Panc1 (cell line): ENCODE results near the gene NPRL2. TPM values are rescaled to one million over a fixed set of nuclear protein-coding genes. Genes with fewer than 3 reads are reported as not detected.

ENCODE experiments used
- ATAC-seq: fragments of 200-7000 bp; cut with Tn5 transposase; 2 replicates; pipeline ENCODE4 v1.9.1; 2020; ENCODE audit warnings: mild to moderate bottlenecking, moderate library complexity
- BruUV-seq: library from RNA; stranded (reverse); fragments of 400-500 nt; replicated peaks from 2 replicates; lab custom pipeline; 2021; lab: Mats Ljungman, UMichigan
- CTCF ChIA-PET: fragments of 300-600 bp; sonication (Branson Sonifier 250); formaldehyde crosslinking; loops from one replicate; lab custom pipeline; 2022; ENCODE audit warnings: antibody characterized with exemption; lab: Charles Lee
- POLR2A ChIA-PET: fragments of 300-600 bp; sonication (Branson Sonifier 250); formaldehyde crosslinking; loops from one replicate; lab custom pipeline; 2022; ENCODE audit warnings: antibody characterized with exemption; lab: Charles Lee
- DNase-seq: peaks from one replicate; pipeline ENCODE4 v3.0.0-alpha.2; 2010; ENCODE audit warnings: low read depth, low spot score
- H3K27ac ChIP-seq: 2 replicates; pipeline ENCODE4 v1.5.1; 2011; ENCODE audit warnings: mild to moderate bottlenecking, low read length, inconsistent platforms
- H3K27me3 ChIP-seq: fragments of 200-500 bp; sonication (Bioruptor generic); 2 replicates; pipeline ENCODE4 v1.6.0; 2014; ENCODE audit warnings: low read length, inconsistent platforms; ENCODE audit not compliant: control insufficient read depth, insufficient read depth
- H3K36me3 ChIP-seq: fragments of 200-500 bp; sonication (Bioruptor generic); 2 replicates; pipeline ENCODE4 v1.5.1; 2014; ENCODE audit warnings: inconsistent platforms, mild to moderate bottlenecking, low read length, moderate library complexity; ENCODE audit not compliant: control insufficient read depth, insufficient read depth
- H3K4me1 ChIP-seq: 2 replicates; pipeline ENCODE4 v1.5.1; 2011; ENCODE audit warnings: inconsistent platforms, mild to moderate bottlenecking, low read length, moderate library complexity; ENCODE audit not compliant: control insufficient read depth, insufficient read depth
- H3K4me3 ChIP-seq, 2 experiments: 2 replicates each; pipeline ENCODE4 v1.5.1; 2011 to 2012; ENCODE audit warnings: low read depth in 2 of 2, low read length in 2 of 2, mild to moderate bottlenecking in 2 of 2, inconsistent platforms in 1 of 2, moderate library complexity in 1 of 2
- H3K9me3 ChIP-seq: fragments of 200-500 bp; sonication (Bioruptor generic); 2 replicates; pipeline ENCODE4 v1.5.1; 2014; ENCODE audit warnings: low read depth, mild to moderate bottlenecking, inconsistent platforms, low read length, moderate library complexity; ENCODE audit not compliant: control insufficient read depth, insufficient read depth
- CTCF ChIP-seq: fragments of 450-650 bp; IDR thresholded peaks from 2 replicates; pipeline ENCODE4 v1.5.1; 2017; ENCODE audit warnings: mild to moderate bottlenecking
- POLR2AphosphoS5 ChIP-seq: IDR thresholded peaks from 2 replicates; pipeline ENCODE4 v1.6.1; 2012; ENCODE audit warnings: mild to moderate bottlenecking, low read depth, low read length, moderate library complexity
- REST ChIP-seq, 2 experiments: IDR thresholded peaks; 2 replicates each; pipeline ENCODE4 v1.6.1; 2011 to 2012; ENCODE audit warnings: low read depth in 2 of 2, control low read depth in 1 of 2, low read length in 1 of 2, mild to moderate bottlenecking in 1 of 2, moderate library complexity in 1 of 2; ENCODE audit not compliant: insufficient read depth in 1 of 2
- SIN3A ChIP-seq: IDR thresholded peaks from 2 replicates; pipeline ENCODE4 v1.6.1; 2012; ENCODE audit warnings: low read depth, mild to moderate bottlenecking, low read length, moderate library complexity, borderline replicate concordance; ENCODE audit not compliant: insufficient read depth
- TCF7L2 ChIP-seq: IDR thresholded peaks from 2 replicates; pipeline ENCODE4 v1.6.1; 2011; ENCODE audit warnings: mild to moderate bottlenecking, low read depth, low read length, inconsistent platforms
- in situ Hi-C: cut with HindIII; loops from 2 replicates; pipeline ENCODE4 v1.10.0; 2016; ENCODE audit warnings: low sequenced_read_pairs, low pct_unique_long_range_greater_than_20kb
- intact Hi-C: fragments of 100-400 bp; cut with micrococcal nuclease; formaldehyde crosslinking; loops from one replicate; pipeline ENCODE4 v1.10.0; 2022; ENCODE audit not compliant: unreplicated experiment
- total RNA-seq: library from RNA; stranded (reverse); gene quantifications from one replicate; pipeline ENCODE4 v1.2.1, GENCODE V29; 2021; ENCODE audit not compliant: unreplicated experiment

Gene NPRL2
- total RNA-seq, 1 experiment from 2014 or later = 14.6 TPM

GRCh38 chr3:50365080-50365841 is 14.7 kb upstream of the NPRL2 start:
- CTCF ChIA-PET = interaction anchor here (0.6 kb wide), 2 partner anchors 11 to 249 kb away, joined by 4 to 7 read pairs; no protein-coding TSS in a partner anchor
- intact Hi-C loops (no loop called here), in situ Hi-C loops (no loop called here)
- ATAC-seq = peak; percentile 86
- no peak overlapping the region for H3K27ac ChIP-seq
- POLR2A ChIA-PET = no interaction called here
- no peaks in the 10 kb centered on the region for H3K27me3 ChIP-seq
- H3K36me3 ChIP-seq = no peaks in the 10 kb centered on the region
- DNase-seq = no peak
- no TSS peak for BruUV-seq
- no peak for TF ChIP-seq REST (IDR thresholded peaks at IDR 0.05; ENCODE audit: insufficient read depth in 1 of 2, low read depth in 2 of 2, low read length in 1 of 2)
- TF ChIP-seq TCF7L2 = no peak
- TF ChIP-seq CTCF = no peak
- TF ChIP-seq POLR2AphosphoS5 = no peak
- TF ChIP-seq SIN3A = no peak
- peak overlapping the region; percentile 35 to 58 for H3K4me3 ChIP-seq
- no peaks in the 10 kb centered on the region for H3K4me1 ChIP-seq
- no peaks in the 10 kb centered on the region for H3K9me3 ChIP-seq

GRCh38 chr3:50364573-50365079 is 14.1 kb upstream of the NPRL2 start:
- ATAC-seq = peak; percentile 37
- POLR2A ChIA-PET = no interaction called here
- intact Hi-C loops = no loop called here

More at GRCh38 chr3:50364573-50365079, 14.1 kb upstream of the NPRL2 start:
- no peak overlapping the region for H3K27ac ChIP-seq
- H3K9me3 ChIP-seq = no peaks in the 10 kb centered on the region
- in situ Hi-C loops = no loop called here
- no TSS peak for BruUV-seq
- H3K36me3 ChIP-seq = no peaks in the 10 kb centered on the region
- no peak for DNase-seq
- H3K4me3 ChIP-seq = peak overlapping the region; percentile 23 to 58; a peak in 3 of 4 replicates
- H3K4me1 ChIP-seq = no peaks in the 10 kb centered on the region
- CTCF ChIA-PET = interaction anchor here (0.6 kb wide), 1 partner anchor 250 kb away, joined by 7 read pairs; no protein-coding TSS in a partner anchor
- H3K27me3 ChIP-seq = no peaks in the 10 kb centered on the region
- TF ChIP-seq TCF7L2 (no peak), REST (IDR thresholded peaks at IDR 0.05; ENCODE audit: insufficient read depth in 1 of 2, low read depth in 2 of 2, low read length in 1 of 2) (no peak), SIN3A (no peak), CTCF (no peak), POLR2AphosphoS5 (no peak)
